ENCODE measurements around the gene GPRIN3. TPM values are rescaled to one million over a fixed set of nuclear protein-coding genes. Genes with fewer than 3 reads are reported as not detected.

The GPRIN3 gene
- total and polyA plus RNA-seq, 2 experiments from 2014 or later, result 0.01 TPM; not detected in 1

DNA sequence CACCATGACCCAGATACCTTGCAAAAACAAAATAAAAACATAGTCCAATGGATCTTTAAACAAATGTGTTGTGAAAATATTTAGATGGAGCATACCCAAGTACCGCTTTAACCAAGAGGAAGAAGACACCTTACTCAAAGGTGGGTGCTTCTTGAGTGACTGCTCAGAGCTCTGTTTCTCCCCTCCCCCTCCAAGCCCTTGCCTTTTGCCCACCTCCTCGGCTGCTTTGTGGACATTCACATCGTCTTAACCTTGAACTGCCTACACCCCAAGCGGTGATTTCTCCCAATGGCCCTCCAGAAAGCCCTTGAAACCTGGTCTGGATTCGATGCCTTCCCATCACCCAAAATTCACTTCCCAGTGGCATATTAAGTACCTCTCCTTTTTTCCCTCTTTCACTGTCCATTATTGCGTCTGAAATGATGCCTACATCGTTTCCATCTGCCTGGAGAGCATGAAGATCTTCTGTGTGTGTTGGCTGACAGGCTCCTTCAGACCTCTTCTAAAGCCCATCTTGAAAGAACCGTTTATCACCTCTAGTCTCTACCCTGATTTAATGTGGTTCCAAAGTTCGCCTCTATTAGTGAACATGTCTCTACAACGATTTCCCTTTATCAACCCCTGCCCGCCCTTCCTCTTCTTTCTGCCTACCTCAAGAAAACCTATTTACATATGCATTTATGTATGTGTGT, 968 bp downstream of the GPRIN3 start:
- peaks cover 4% of the 10 kb centered on the region; the same call in 1 of the 2 replicates for H3K27me3 ChIP-seq (replicated peaks; ENCODE audit: insufficient read depth)
- no peak overlapping the region for H2AFZ ChIP-seq
- WGBS, 2 experiments (ENCODE audit: low coverage in 1 of 2, low lambda C conversion rate in 2 of 2, missing lambda C conversion rate in 2 of 2), result 86 to 89% methylated on average over 11 of the region's 11 CpGs
- H3K36me3 ChIP-seq (ENCODE audit: low read depth), result no peaks in the 10 kb centered on the region
- H3K4me1 ChIP-seq (ENCODE audit: insufficient read depth), result peaks cover 9% of the 10 kb centered on the region
- no peaks in the 10 kb centered on the region for H4K20me1 ChIP-seq (ENCODE audit: insufficient read depth)
- no peak overlapping the region for H3K4me3 ChIP-seq
- no peak overlapping the region for H3K27ac ChIP-seq
- no peak overlapping the region for H3K4me2 ChIP-seq (ENCODE audit: unreplicated experiment)
- H3K9ac ChIP-seq, result no peak overlapping the region
- no peaks in the 10 kb centered on the region for H3K79me2 ChIP-seq (ENCODE audit: insufficient read depth)
- TF ChIP-seq EZH2 (IDR thresholded peaks at IDR 0.05; ENCODE audit: insufficient read depth, poor library complexity, severe bottlenecking) (no peak), EZH2phosphoT487 (IDR thresholded peaks at IDR 0.05; ENCODE audit: insufficient read depth, low read depth) (no peak)
- no peaks in the 10 kb centered on the region for H3K9me3 ChIP-seq (ENCODE audit: low read depth)
- peaks cover 5% of the 10 kb centered on the region; the same call in 1 of the 2 replicates for H3F3A ChIP-seq (ENCODE audit: insufficient read depth)
- in situ Hi-C loops (cut with MboI), result no loop called here
- DNase-seq, result no peak
- H3K9me2 ChIP-seq (ENCODE audit: insufficient read depth), result no peaks in the 10 kb centered on the region

DNA sequence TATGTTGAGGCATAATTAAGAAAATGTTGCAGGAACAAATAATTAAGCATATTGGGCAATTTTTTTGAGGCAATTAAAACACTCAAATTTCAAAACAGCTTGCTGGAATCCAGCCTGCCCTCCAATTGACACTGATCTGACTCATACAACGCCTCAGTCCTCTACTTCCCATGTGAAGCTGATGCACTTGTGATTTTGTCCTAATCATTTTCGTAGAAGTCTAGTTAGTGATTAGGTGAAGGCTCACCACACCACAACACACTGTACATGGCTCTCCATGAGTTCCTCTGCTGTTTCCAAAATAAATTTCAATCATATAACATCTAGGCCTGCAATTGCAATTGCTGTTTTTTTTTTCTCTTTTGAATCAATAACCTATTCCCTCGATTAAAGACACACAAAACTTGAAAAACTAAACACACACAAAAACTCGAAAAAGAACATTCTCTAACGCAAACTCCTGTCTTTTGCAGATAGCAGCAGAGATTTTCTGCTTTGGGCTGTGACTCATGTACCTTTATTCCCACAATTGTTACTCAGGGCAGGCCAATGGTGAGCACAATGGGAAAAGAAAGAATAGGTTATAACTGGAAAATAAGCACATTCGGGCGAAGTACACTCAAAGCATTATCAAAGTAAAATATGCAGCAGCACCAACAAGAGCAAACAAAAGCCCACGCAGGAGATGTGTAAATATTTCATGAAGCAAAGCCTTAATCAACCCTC, 1.7 kb downstream of the GPRIN3 start:
- H3K4me2 ChIP-seq (ENCODE audit: unreplicated experiment), result no peak overlapping the region
- no peak overlapping the region for H3K9ac ChIP-seq
- WGBS, 2 experiments (ENCODE audit: low coverage in 1 of 2, low lambda C conversion rate in 2 of 2, missing lambda C conversion rate in 2 of 2), result 64% methylated on average over 8 of the region's 8 CpGs
- H3K4me1 ChIP-seq (ENCODE audit: insufficient read depth), result peaks cover 9% of the 10 kb centered on the region
- DNase-seq, result peak; percentile 65
- H2AFZ ChIP-seq, result no peak overlapping the region
- peaks cover 5% of the 10 kb centered on the region; the same call in 1 of the 2 replicates for H3F3A ChIP-seq (ENCODE audit: insufficient read depth)
- H3K36me3 ChIP-seq (ENCODE audit: low read depth), result no peaks in the 10 kb centered on the region
- no peaks in the 10 kb centered on the region for H3K9me3 ChIP-seq (ENCODE audit: low read depth)
- H3K27me3 ChIP-seq (replicated peaks; ENCODE audit: insufficient read depth), result peaks cover 4% of the 10 kb centered on the region; the same call in 1 of the 2 replicates
- in situ Hi-C loops (cut with MboI), result no loop called here
- H3K9me2 ChIP-seq (ENCODE audit: insufficient read depth), result no peaks in the 10 kb centered on the region
- no peaks in the 10 kb centered on the region for H4K20me1 ChIP-seq (ENCODE audit: insufficient read depth)
- H3K27ac ChIP-seq, result no peak overlapping the region
- no peak overlapping the region for H3K4me3 ChIP-seq
- no peak for TF ChIP-seq EZH2 (IDR thresholded peaks at IDR 0.05; ENCODE audit: insufficient read depth, poor library complexity, severe bottlenecking)
- TF ChIP-seq EZH2phosphoT487 (IDR thresholded peaks at IDR 0.05; ENCODE audit: insufficient read depth, low read depth), result no peak
- H3K79me2 ChIP-seq (ENCODE audit: insufficient read depth), result no peaks in the 10 kb centered on the region

DNA sequence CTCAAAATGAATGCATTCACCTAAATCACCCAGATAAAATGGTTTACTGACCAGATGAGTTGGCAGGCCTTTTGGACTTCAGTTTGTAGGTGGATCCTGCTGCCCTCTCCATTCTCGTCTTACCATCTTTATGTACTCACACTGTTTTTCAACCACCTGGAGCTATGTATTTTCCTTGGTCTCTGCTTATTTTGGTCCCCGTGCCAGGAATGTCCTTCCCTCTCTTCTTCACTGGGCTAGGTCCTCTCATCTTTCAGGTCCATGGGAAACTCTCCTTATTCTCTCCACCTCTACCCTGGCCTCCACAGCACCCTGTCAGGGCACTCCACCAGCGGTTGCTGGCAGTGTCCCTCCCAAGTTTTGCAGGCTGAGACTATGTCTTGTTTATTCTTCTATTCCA, 2.6 kb downstream of the GPRIN3 start:
- Histone ChIP-seq H3K9me2 (ENCODE audit: insufficient read depth) (no peaks in the 10 kb centered on the region), H3K9me3 (ENCODE audit: low read depth) (no peaks in the 10 kb centered on the region), H4K20me1 (ENCODE audit: insufficient read depth) (no peaks in the 10 kb centered on the region), H3K4me2 (ENCODE audit: unreplicated experiment) (no peak overlapping the region), H3K4me3 (no peak overlapping the region), H3K27me3 (replicated peaks; ENCODE audit: insufficient read depth) (peaks cover 4% of the 10 kb centered on the region; the same call in 1 of the 2 replicates), H2AFZ (no peak overlapping the region), H3K27ac (no peak overlapping the region), H3K79me2 (ENCODE audit: insufficient read depth) (no peaks in the 10 kb centered on the region), H3F3A (ENCODE audit: insufficient read depth) (peaks cover 5% of the 10 kb centered on the region; the same call in 1 of the 2 replicates), H3K36me3 (ENCODE audit: low read depth) (no peaks in the 10 kb centered on the region), H3K4me1 (ENCODE audit: insufficient read depth) (peaks cover 9% of the 10 kb centered on the region), H3K9ac (no peak overlapping the region)
- WGBS, 2 experiments (ENCODE audit: low coverage in 1 of 2, low lambda C conversion rate in 2 of 2, missing lambda C conversion rate in 2 of 2), result 81 to 88% methylated on average over 3 of the region's 3 CpGs
- no peak for TF ChIP-seq EZH2phosphoT487 (IDR thresholded peaks at IDR 0.05; ENCODE audit: insufficient read depth, low read depth)
- no peak for TF ChIP-seq EZH2 (IDR thresholded peaks at IDR 0.05; ENCODE audit: insufficient read depth, poor library complexity, severe bottlenecking)
- in situ Hi-C loops (cut with MboI), result no loop called here
- DNase-seq, result no peak

DNA sequence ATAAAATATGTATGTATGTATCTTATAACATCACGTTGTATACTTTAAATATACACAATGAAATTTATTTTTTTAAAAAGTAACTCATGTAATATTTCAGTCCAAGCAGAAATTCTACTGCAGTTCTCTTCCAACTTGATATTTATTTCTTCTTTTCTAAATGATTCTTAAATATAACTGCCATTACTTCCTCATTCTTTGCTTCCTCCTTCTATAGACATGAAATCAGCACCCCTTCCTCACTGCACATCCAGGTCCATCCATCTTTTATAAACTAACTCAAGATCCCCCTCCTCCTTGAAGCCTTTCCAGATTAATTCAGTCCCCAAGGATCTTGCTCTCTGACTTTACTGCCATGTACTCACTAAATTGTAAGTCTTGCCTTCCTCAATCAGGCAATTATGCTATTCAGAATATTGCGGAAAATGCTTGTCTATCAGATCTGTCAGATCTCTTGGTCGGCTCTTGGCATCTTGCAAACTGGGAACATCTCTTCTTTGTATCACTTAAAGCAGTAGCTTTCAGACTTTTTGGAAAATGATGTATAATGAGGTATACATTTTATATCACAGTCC, 3.7 kb downstream of the GPRIN3 start:
- Histone ChIP-seq H4K20me1 (ENCODE audit: insufficient read depth) (no peaks in the 10 kb centered on the region), H3K9me2 (ENCODE audit: insufficient read depth) (no peaks in the 10 kb centered on the region), H3K27me3 (replicated peaks; ENCODE audit: insufficient read depth) (peaks cover 4% of the 10 kb centered on the region; the same call in 1 of the 2 replicates), H3K9ac (no peak overlapping the region), H3F3A (ENCODE audit: insufficient read depth) (peaks cover 5% of the 10 kb centered on the region; the same call in 1 of the 2 replicates), H3K27ac (no peak overlapping the region), H2AFZ (no peak overlapping the region), H3K4me1 (ENCODE audit: insufficient read depth) (peaks cover 12% of the 10 kb centered on the region), H3K36me3 (ENCODE audit: low read depth) (no peaks in the 10 kb centered on the region), H3K79me2 (ENCODE audit: insufficient read depth) (no peaks in the 10 kb centered on the region), H3K9me3 (ENCODE audit: low read depth) (no peaks in the 10 kb centered on the region), H3K4me3 (no peak overlapping the region), H3K4me2 (ENCODE audit: unreplicated experiment) (no peak overlapping the region)
- DNase-seq, result no peak
- in situ Hi-C loops (cut with MboI), result no loop called here
- TF ChIP-seq EZH2 (IDR thresholded peaks at IDR 0.05; ENCODE audit: insufficient read depth, poor library complexity, severe bottlenecking) (no peak), EZH2phosphoT487 (IDR thresholded peaks at IDR 0.05; ENCODE audit: insufficient read depth, low read depth) (no peak)
- WGBS, 2 experiments (ENCODE audit: low coverage in 1 of 2, low lambda C conversion rate in 2 of 2, missing lambda C conversion rate in 2 of 2), result 89 to 92% methylated on average over 3 of the region's 3 CpGs

Measured in GM23248 (cell line).